ENCODE measurements around the gene AGBL3. TPM values are rescaled to one million over a fixed set of nuclear protein-coding genes. Genes with fewer than 3 reads are reported as not detected.

Gene AGBL3
- total RNA-seq, 1 donor, result 2.2 TPM

- no peak overlapping the region for H2AFZ ChIP-seq (ENCODE audit: low read length)
- TF ChIP-seq CTCF (IDR thresholded peaks at IDR 0.05; ENCODE audit: extremely low read depth, low read depth, low read length), result no peak
- H3K4me3 ChIP-seq (ENCODE audit: insufficient read depth, low read length), result no peak overlapping the region
- H3K4me2 ChIP-seq (ENCODE audit: insufficient read depth, low read length), result no peak overlapping the region
- no peak overlapping the region for H3K27ac ChIP-seq (ENCODE audit: low read depth, low read length)
- H3K4me1 ChIP-seq (ENCODE audit: insufficient read depth, low read length), result peaks cover 9% of the 10 kb centered on the region
- H3K79me2 ChIP-seq (ENCODE audit: insufficient read depth, low read length), result no peaks in the 10 kb centered on the region
- no peaks in the 10 kb centered on the region for H3K27me3 ChIP-seq (ENCODE audit: insufficient read depth, low read length)
- no peak for DNase-seq (ENCODE audit: insufficient read length, low spot score, missing footprints)
- no peaks in the 10 kb centered on the region for H4K20me1 ChIP-seq (ENCODE audit: insufficient read depth, low read length)
- H3K9me3 ChIP-seq (ENCODE audit: low read depth, low read length), result peaks cover 3% of the 10 kb centered on the region
- no peaks in the 10 kb centered on the region for H3K36me3 ChIP-seq (ENCODE audit: insufficient read depth, low read length)
These were observed 189.6 kb downstream of the AGBL3 start for GRCh38 chr7:135175931-135176330.

GRCh38 chr7:135177028-135177696 lies 190.9 kb downstream of the AGBL3 start:
- no peak for DNase-seq (ENCODE audit: insufficient read length, low spot score, missing footprints)
- Histone ChIP-seq H3K27me3 (ENCODE audit: insufficient read depth, low read length) (no peaks in the 10 kb centered on the region), H3K4me3 (ENCODE audit: insufficient read depth, low read length) (no peak overlapping the region), H2AFZ (ENCODE audit: low read length) (no peak overlapping the region), H3K4me1 (ENCODE audit: insufficient read depth, low read length) (no peaks in the 10 kb centered on the region), H3K4me2 (ENCODE audit: insufficient read depth, low read length) (no peak overlapping the region), H3K9me3 (ENCODE audit: low read depth, low read length) (peaks cover 13% of the 10 kb centered on the region), H3K36me3 (ENCODE audit: insufficient read depth, low read length) (peaks cover 1% of the 10 kb centered on the region), H3K79me2 (ENCODE audit: insufficient read depth, low read length) (no peaks in the 10 kb centered on the region), H4K20me1 (ENCODE audit: insufficient read depth, low read length) (no peaks in the 10 kb centered on the region), H3K27ac (ENCODE audit: low read depth, low read length) (no peak overlapping the region)
- TF ChIP-seq CTCF (IDR thresholded peaks at IDR 0.05; ENCODE audit: extremely low read depth, low read depth, low read length), result no peak

- Histone ChIP-seq H3K79me2 (ENCODE audit: insufficient read depth, low read length) (no peaks in the 10 kb centered on the region), H2AFZ (ENCODE audit: low read length) (no peak overlapping the region), H3K4me2 (ENCODE audit: insufficient read depth, low read length) (no peak overlapping the region), H3K27ac (ENCODE audit: low read depth, low read length) (no peak overlapping the region), H4K20me1 (ENCODE audit: insufficient read depth, low read length) (no peaks in the 10 kb centered on the region), H3K4me3 (ENCODE audit: insufficient read depth, low read length) (no peak overlapping the region), H3K36me3 (ENCODE audit: insufficient read depth, low read length) (peaks cover 10% of the 10 kb centered on the region), H3K4me1 (ENCODE audit: insufficient read depth, low read length) (no peaks in the 10 kb centered on the region), H3K27me3 (ENCODE audit: insufficient read depth, low read length) (no peaks in the 10 kb centered on the region), H3K9me3 (ENCODE audit: low read depth, low read length) (peaks cover 15% of the 10 kb centered on the region)
- no peak for DNase-seq (ENCODE audit: insufficient read length, low spot score, missing footprints)
- no peak for TF ChIP-seq CTCF (IDR thresholded peaks at IDR 0.05; ENCODE audit: extremely low read depth, low read depth, low read length)
These were observed 192.1 kb downstream of the AGBL3 start for GRCh38 chr7:135178364-135178763.

- Histone ChIP-seq H3K36me3 (ENCODE audit: insufficient read depth, low read length) (peaks cover 12% of the 10 kb centered on the region), H3K27me3 (ENCODE audit: insufficient read depth, low read length) (no peaks in the 10 kb centered on the region), H3K4me3 (ENCODE audit: insufficient read depth, low read length) (no peak overlapping the region), H4K20me1 (ENCODE audit: insufficient read depth, low read length) (no peaks in the 10 kb centered on the region), H3K27ac (ENCODE audit: low read depth, low read length) (no peak overlapping the region), H3K79me2 (ENCODE audit: insufficient read depth, low read length) (no peaks in the 10 kb centered on the region), H3K9me3 (ENCODE audit: low read depth, low read length) (peaks cover 17% of the 10 kb centered on the region), H2AFZ (ENCODE audit: low read length) (no peak overlapping the region), H3K4me2 (ENCODE audit: insufficient read depth, low read length) (no peak overlapping the region), H3K4me1 (ENCODE audit: insufficient read depth, low read length) (no peaks in the 10 kb centered on the region)
- DNase-seq (ENCODE audit: insufficient read length, low spot score, missing footprints), result no peak
- TF ChIP-seq CTCF (IDR thresholded peaks at IDR 0.05; ENCODE audit: extremely low read depth, low read depth, low read length), result no peak
These were observed 193.1 kb downstream of the AGBL3 start for GRCh38 chr7:135179321-135179925.

Data from osteoblast (primary cell).